ENCODE data around the gene ECE1.
A peak's percentile ranks its signal among the peaks of the same experiment; 100 is the strongest.
"Not testable (repeated sequence)": the region's sequence is repeated elsewhere in the genome, so short reads cannot be mapped to it uniquely, and the experiment has no call there.

Gene ECE1

GRCh38 chr1:21189906-21190500 is 100.3 kb downstream of the ECE1 start:
- no peak overlapping the region for H3K4me3 ChIP-seq (ENCODE audit: insufficient read length, low read depth)
- H3K27me3 ChIP-seq (ENCODE audit: insufficient read depth, insufficient read length) = peaks cover 48% of the 10 kb centered on the region
- no peaks in the 10 kb centered on the region for H3K36me3 ChIP-seq (ENCODE audit: insufficient read depth, insufficient read length, low read length)
- no peaks in the 10 kb centered on the region for H3K9me3 ChIP-seq (ENCODE audit: insufficient read depth, low read length)
- no peak overlapping the region for H3K9ac ChIP-seq (ENCODE audit: insufficient read length, low read depth)
- no peak for DNase-seq (ENCODE audit: low read depth, low spot score)
- TF ChIP-seq ZNF274 (IDR thresholded peaks at IDR 0.05; ENCODE audit: low read depth, low read length) (no peak), SUZ12 (IDR thresholded peaks at IDR 0.05; ENCODE audit: extremely low read depth, insufficient read depth, insufficient read length) (no peak), YY1 (IDR thresholded peaks at IDR 0.05; ENCODE audit: insufficient read depth, insufficient read length) (no peak)
- no peaks in the 10 kb centered on the region for H3K4me1 ChIP-seq (ENCODE audit: insufficient read depth, insufficient read length)

- peaks cover 48% of the 10 kb centered on the region for H3K27me3 ChIP-seq (ENCODE audit: insufficient read depth, insufficient read length)
- no peak overlapping the region for H3K9ac ChIP-seq (ENCODE audit: insufficient read length, low read depth)
- TF ChIP-seq ZNF274 (IDR thresholded peaks at IDR 0.05; ENCODE audit: low read depth, low read length) = no peak
- TF ChIP-seq SUZ12 (IDR thresholded peaks at IDR 0.05; ENCODE audit: extremely low read depth, insufficient read depth, insufficient read length) = no peak
- TF ChIP-seq YY1 (IDR thresholded peaks at IDR 0.05; ENCODE audit: insufficient read depth, insufficient read length) = no peak
- no peaks in the 10 kb centered on the region for H3K4me1 ChIP-seq (ENCODE audit: insufficient read depth, insufficient read length)
- H3K4me3 ChIP-seq (ENCODE audit: insufficient read length, low read depth) = no peak overlapping the region
- no peaks in the 10 kb centered on the region for H3K36me3 ChIP-seq (ENCODE audit: insufficient read depth, insufficient read length, low read length)
- no peak for DNase-seq (ENCODE audit: low read depth, low spot score)
- no peaks in the 10 kb centered on the region for H3K9me3 ChIP-seq (ENCODE audit: insufficient read depth, low read length)
Measured at GRCh38 chr1:21189421-21189820, 100.8 kb downstream of the ECE1 start.

- Histone ChIP-seq H3K4me1 (ENCODE audit: insufficient read depth, insufficient read length) (no peaks in the 10 kb centered on the region), H3K36me3 (ENCODE audit: insufficient read depth, insufficient read length, low read length) (no peaks in the 10 kb centered on the region), H3K27me3 (ENCODE audit: insufficient read depth, insufficient read length) (peaks cover 42% of the 10 kb centered on the region), H3K9me3 (ENCODE audit: insufficient read depth, low read length) (no peaks in the 10 kb centered on the region), H3K9ac (ENCODE audit: insufficient read length, low read depth) (no peak overlapping the region), H3K4me3 (ENCODE audit: insufficient read length, low read depth) (no peak overlapping the region)
- DNase-seq (ENCODE audit: low read depth, low spot score) = no peak
- TF ChIP-seq SUZ12 (IDR thresholded peaks at IDR 0.05; ENCODE audit: extremely low read depth, insufficient read depth, insufficient read length) = no peak
- TF ChIP-seq ZNF274 (IDR thresholded peaks at IDR 0.05; ENCODE audit: low read depth, low read length) = no peak
- TF ChIP-seq YY1 (IDR thresholded peaks at IDR 0.05; ENCODE audit: insufficient read depth, insufficient read length) = no peak
Measured at GRCh38 chr1:21188235-21188634, 102.0 kb downstream of the ECE1 start.

- Histone ChIP-seq H3K9me3 (ENCODE audit: insufficient read depth, low read length) (no peaks in the 10 kb centered on the region), H3K9ac (ENCODE audit: insufficient read length, low read depth) (no peak overlapping the region), H3K4me1 (ENCODE audit: insufficient read depth, insufficient read length) (no peaks in the 10 kb centered on the region), H3K27me3 (ENCODE audit: insufficient read depth, insufficient read length) (peaks cover 35% of the 10 kb centered on the region), H3K36me3 (ENCODE audit: insufficient read depth, insufficient read length, low read length) (no peaks in the 10 kb centered on the region), H3K4me3 (ENCODE audit: insufficient read length, low read depth) (no peak overlapping the region)
- TF ChIP-seq ZNF274 (IDR thresholded peaks at IDR 0.05; ENCODE audit: low read depth, low read length) (no peak), YY1 (IDR thresholded peaks at IDR 0.05; ENCODE audit: insufficient read depth, insufficient read length) (no peak), SUZ12 (IDR thresholded peaks at IDR 0.05; ENCODE audit: extremely low read depth, insufficient read depth, insufficient read length) (no peak)
- DNase-seq (ENCODE audit: low read depth, low spot score) = no peak
Measured at GRCh38 chr1:21185221-21185731, 105.0 kb downstream of the ECE1 start.

- Histone ChIP-seq H3K4me1 (ENCODE audit: insufficient read depth, insufficient read length) (no peaks in the 10 kb centered on the region), H3K4me3 (ENCODE audit: insufficient read length, low read depth) (no peak overlapping the region), H3K9me3 (ENCODE audit: insufficient read depth, low read length) (no peaks in the 10 kb centered on the region), H3K36me3 (ENCODE audit: insufficient read depth, insufficient read length, low read length) (no peaks in the 10 kb centered on the region), H3K27me3 (ENCODE audit: insufficient read depth, insufficient read length) (peaks cover 25% of the 10 kb centered on the region), H3K9ac (ENCODE audit: insufficient read length, low read depth) (no peak overlapping the region)
- DNase-seq (ENCODE audit: low read depth, low spot score) = no peak
- no peak for TF ChIP-seq YY1 (IDR thresholded peaks at IDR 0.05; ENCODE audit: insufficient read depth, insufficient read length)
Measured at GRCh38 chr1:21184276-21184675, 106.0 kb downstream of the ECE1 start.

- H3K36me3 ChIP-seq (ENCODE audit: insufficient read depth, insufficient read length, low read length) = no peaks in the 10 kb centered on the region
- H3K9ac ChIP-seq (ENCODE audit: insufficient read length, low read depth) = no peak overlapping the region
- peaks cover 2% of the 10 kb centered on the region for H3K4me1 ChIP-seq (ENCODE audit: insufficient read depth, insufficient read length)
- H3K4me3 ChIP-seq (ENCODE audit: insufficient read length, low read depth) = no peak overlapping the region
- peaks cover 7% of the 10 kb centered on the region for H3K27me3 ChIP-seq (ENCODE audit: insufficient read depth, insufficient read length)
- TF ChIP-seq SUZ12 (IDR thresholded peaks at IDR 0.05; ENCODE audit: extremely low read depth, insufficient read depth, insufficient read length) (no peak), YY1 (IDR thresholded peaks at IDR 0.05; ENCODE audit: insufficient read depth, insufficient read length) (no peak), ZNF274 (IDR thresholded peaks at IDR 0.05; ENCODE audit: low read depth, low read length) (no peak)
- no peak for DNase-seq (ENCODE audit: low read depth, low spot score)
- H3K9me3 ChIP-seq (ENCODE audit: insufficient read depth, low read length) = no peaks in the 10 kb centered on the region
Measured at GRCh38 chr1:21182181-21182731, 108.0 kb downstream of the ECE1 start.

GRCh38 chr1:21178271-21178670 is 112.0 kb downstream of the ECE1 start:
- H3K4me3 ChIP-seq (ENCODE audit: insufficient read length, low read depth); DNase-seq (ENCODE audit: low read depth, low spot score); H3K9me3 ChIP-seq (ENCODE audit: insufficient read depth, low read length); H3K27me3 ChIP-seq (ENCODE audit: insufficient read depth, insufficient read length); H3K4me1 ChIP-seq (ENCODE audit: insufficient read depth, insufficient read length); H3K36me3 ChIP-seq (ENCODE audit: insufficient read depth, insufficient read length, low read length): not testable (repeated sequence)
- peak overlapping the region; percentile 10 for H3K9ac ChIP-seq (ENCODE audit: insufficient read length, low read depth)

Measured in NT2/D1 (cell line).